HG03457 (cell line): ENCODE measurements around the gene HMX2.
"Not testable (repeated sequence)": the region's sequence is repeated elsewhere in the genome, so short reads cannot be mapped to it uniquely, and the experiment has no call there.

Experiments used
- ATAC-seq: cut with Tn5 transposase; IDR thresholded peaks from one replicate; pipeline ENCODE4 v1.9.1; 2021; ENCODE audit warnings: moderate number of reproducible peaks; ENCODE audit not compliant: unreplicated experiment

The HMX2 gene

GRCh38 chr10:123150986-123151736, 3.2 kb downstream of the HMX2 start:
- ATAC-seq: no peak

GRCh38 chr10:123151737-123152135, 3.8 kb downstream of the HMX2 start:
- no peak for ATAC-seq

- no peak for ATAC-seq
Observed at GRCh38 chr10:123153486-123154091, 5.7 kb downstream of the HMX2 start.

GRCh38 chr10:123154092-123154710, 6.3 kb downstream of the HMX2 start, which contains the start of gene BUB3:
Gene BUB3 (plus strand): TSS chr10:123154402. CDS start chr10:123154918, 516 bp downstream.
- peak; percentile 88 for ATAC-seq

GRCh38 chr10:123154711-123155505, 7.0 kb downstream of the HMX2 start:
- ATAC-seq: peak; percentile 34

DNA sequence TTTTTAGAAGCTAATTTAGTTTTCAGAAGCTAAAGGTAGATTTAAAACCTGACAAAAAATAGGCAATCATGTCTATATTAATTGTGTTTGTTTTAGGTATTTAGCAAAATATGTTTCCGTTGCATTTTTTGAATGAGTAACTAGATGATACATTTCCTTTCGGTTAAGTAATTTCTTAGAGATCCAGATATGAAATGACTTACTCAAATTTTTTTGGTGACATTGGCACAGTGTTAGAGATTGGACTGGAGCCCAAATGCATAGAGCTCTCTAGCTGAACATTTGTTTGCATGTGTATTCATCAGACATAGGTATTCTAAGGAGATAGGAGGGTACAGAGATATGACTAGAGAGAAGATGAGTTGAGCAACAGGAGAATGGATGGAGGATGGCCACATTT, 8.1 kb downstream of the HMX2 start:
- ATAC-seq: no peak

GRCh38 chr10:123157210-123157609, 9.3 kb downstream of the HMX2 start:
- ATAC-seq: no peak

DNA sequence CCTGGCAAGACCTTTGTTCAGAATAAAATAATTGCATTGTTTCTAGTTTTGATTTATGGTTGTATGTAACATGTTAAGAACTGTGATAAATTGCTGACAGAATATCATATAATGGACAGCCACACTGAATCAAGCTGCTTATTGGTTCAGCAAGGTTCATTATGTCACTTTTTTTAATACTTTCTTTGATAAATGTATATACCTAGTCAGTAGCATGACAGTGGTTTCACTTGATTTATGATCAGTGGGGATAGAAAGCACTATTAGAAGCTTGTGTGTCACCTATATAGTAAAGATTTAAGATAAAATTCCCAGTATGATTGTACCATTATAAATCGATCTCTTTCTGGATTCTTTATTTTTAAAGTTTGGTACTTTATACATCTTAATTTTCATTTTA, 10.7 kb downstream of the HMX2 start:
- ATAC-seq: no peak

DNA sequence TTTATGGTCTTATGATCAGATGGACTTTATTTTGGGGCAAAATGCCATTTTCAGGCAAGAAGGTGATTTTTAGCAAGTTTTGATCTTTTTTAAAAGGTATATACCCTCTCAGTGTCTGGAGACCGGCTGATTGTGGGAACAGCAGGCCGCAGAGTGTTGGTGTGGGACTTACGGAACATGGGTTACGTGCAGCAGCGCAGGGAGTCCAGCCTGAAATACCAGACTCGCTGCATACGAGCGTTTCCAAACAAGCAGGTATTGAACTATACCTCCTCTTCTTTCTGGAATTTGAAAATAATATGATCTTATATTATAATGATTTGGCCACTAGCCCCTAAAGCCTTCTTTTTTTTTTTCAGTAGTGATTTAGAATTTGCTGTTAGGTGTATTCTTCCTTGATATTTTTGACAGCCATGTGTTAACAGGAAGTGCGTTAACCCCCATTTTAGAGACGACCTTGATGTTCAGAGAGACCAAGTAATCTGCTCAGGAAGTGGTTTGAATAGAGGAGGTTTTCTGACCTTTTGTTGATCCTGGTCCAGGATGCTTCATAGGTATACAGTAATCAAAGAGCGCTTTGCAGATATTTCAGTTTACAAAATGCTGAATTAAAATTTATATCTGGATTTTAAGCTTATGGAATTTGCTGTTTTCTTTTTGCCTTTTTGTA, 12.5 kb downstream of the HMX2 start:
- ATAC-seq: no peak

DNA sequence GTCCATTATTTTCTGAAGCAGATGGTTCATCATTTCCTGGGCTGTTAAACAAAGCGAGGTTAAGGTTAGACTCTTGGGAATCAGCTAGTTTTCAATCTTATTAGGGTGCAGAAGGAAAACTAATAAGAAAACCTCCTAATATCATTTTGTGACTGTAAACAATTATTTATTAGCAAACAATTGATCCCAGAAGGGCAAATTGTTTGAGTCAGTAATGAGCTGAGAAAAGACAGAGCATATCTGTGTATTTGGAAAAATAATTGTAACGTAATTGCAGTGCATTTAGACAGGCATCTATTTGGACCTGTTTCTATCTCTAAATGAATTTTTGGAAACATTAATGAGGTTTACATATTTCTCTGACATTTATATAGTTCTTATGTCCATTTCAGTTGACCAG, 16.4 kb downstream of the HMX2 start:
- ATAC-seq: no peak

DNA sequence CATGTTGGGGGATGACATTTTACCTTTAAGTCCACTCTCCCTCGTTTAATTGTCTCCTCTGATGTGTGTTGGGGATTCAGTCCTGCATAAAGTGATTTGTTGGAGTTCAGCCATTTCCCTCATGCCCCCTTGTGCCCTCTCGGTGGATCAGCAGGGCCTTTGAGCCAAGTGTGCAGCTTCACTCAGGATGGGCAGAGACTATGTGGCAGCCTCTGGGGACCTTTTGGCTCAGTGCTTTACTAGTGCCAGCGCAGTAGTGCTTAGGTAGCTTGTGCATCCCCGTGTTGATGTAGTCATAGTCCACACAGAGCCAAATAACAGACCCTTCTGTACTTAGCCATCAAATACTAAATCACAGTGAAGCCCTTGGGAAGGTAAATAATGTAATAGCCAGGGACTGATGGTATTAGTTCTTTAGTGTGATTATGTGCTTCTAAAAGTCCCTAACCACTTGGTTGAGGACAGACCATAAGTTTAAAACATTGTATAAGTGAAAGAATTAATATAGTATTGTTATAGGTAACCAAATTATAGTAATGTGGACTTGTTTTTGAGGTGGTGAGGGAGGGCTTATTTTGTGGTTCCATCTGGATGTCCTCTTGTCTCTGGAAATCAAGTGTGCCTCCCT, 17.6 kb downstream of the HMX2 start:
- no peak for ATAC-seq

DNA sequence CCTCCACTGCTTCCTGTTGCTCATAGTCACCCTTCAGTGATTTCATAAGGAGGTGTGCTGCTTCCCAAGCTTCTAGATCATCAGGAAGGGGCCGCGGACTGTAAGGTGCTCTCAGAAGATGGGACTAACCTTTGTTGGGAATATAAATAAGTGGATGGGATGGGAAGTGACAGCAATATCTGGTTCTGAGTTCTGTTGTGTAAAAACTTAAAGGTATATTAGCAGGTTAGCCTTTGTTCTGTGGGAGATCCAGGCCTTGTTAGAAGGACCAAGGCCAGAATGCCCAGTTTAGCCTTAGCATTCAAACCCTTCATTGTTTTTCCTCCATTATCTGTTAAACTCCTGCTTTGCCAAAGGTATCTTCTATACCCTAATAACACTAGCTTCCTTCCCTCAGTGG, 18.7 kb downstream of the HMX2 start:
- no peak for ATAC-seq

GRCh38 chr10:123170961-123171360, 23.0 kb downstream of the HMX2 start:
- no peak for ATAC-seq

GRCh38 chr10:123171616-123172015, 23.7 kb downstream of the HMX2 start:
- not testable (repeated sequence) for ATAC-seq

GRCh38 chr10:123175389-123176387, 27.8 kb downstream of the HMX2 start:
- no peak for ATAC-seq

- not testable (repeated sequence) for ATAC-seq
Observed at GRCh38 chr10:123178390-123178789, 30.5 kb downstream of the HMX2 start.

DNA sequence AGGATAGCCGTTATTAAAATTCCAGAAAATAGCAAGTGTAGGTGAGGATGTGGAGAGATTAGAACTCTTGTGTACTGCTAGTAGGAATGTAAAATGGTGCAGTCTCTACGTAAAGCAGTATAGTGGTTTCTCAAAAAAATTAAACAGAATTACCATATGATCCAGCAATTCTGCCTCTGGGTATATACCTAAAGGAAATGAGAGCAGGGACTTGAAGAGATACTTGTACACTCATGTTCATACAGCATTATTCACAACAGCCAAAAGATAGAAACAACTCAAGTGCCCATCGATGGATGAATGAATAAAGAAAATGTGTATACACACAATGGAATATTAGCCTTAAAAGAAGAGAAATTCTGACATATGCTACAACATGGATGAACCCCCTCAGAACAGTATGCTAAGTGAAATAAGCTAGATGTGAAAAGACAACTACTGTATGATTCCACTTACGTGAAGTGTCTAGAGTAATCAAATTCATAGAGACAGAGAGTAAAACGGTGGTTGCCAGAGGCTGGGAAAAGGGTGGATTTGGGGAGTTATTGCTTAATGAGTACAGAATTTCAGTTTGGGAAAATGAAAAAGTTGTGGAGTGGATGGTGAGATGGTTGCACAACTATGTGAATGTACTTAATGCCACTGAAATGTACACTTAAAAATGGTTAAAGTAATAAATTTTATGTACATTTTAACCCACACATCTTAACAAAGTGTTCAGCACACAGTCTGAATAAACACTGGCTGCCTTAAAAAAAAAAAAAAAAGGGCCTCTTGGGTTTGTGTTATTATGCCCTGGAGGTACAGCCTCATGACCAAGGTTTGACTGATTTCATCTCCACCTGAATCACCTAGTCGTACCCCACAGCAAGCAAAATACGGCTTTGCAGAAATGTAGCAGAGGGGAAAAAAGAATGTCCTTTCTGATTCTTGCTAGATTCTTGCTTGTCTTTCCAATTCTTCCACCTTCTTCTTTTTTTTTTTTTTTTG, 32.5 kb downstream of the HMX2 start:
- no peak for ATAC-seq

- no peak for ATAC-seq
Observed at GRCh38 chr10:123183724-123184123, 35.8 kb downstream of the HMX2 start.
